GM23338 (cell line): Measurements from ENCODE around the gene DACH1. TPM values are rescaled to one million over a fixed set of nuclear protein-coding genes. Genes with fewer than 3 reads are reported as not detected.

Experiments
- ATAC-seq: fragments of 200-7000 bp; cut with Tn5 transposase; 3 replicates; pipeline ENCODE4 v1.9.1; 2020
- DNase-seq: peaks from one replicate; pipeline ENCODE4 v3.0.0-alpha.2; 2015; ENCODE audit warnings: low spot score
- H2AFZ ChIP-seq: fragments of 200-600 bp; sonication (generic); 2 replicates; pipeline ENCODE4 v1.8.0; 2016; ENCODE audit warnings: antibody characterized with exemption, mild to moderate bottlenecking, moderate library complexity
- H3F3A ChIP-seq: fragments of 200-600 bp; sonication (generic); replicated peaks from 2 replicates; pipeline ENCODE4 v1.8.0; 2017; ENCODE audit warnings: antibody characterized with exemption, mixed run types, low read depth
- H3K27ac ChIP-seq: fragments of 200-600 bp; sonication (generic); 2 replicates; pipeline ENCODE4 v1.6.1; 2016; ENCODE audit warnings: low read depth
- H3K27me3 ChIP-seq: fragments of 200-600 bp; sonication (generic); 2 replicates; pipeline ENCODE4 v1.8.0; 2016; ENCODE audit warnings: mild to moderate bottlenecking, mixed run types, moderate library complexity; ENCODE audit not compliant: insufficient read depth
- H3K36me3 ChIP-seq: fragments of 200-600 bp; sonication (generic); 2 replicates; pipeline ENCODE4 v1.8.0; 2016; ENCODE audit warnings: mild to moderate bottlenecking; ENCODE audit not compliant: insufficient read depth
- H3K4me1 ChIP-seq: fragments of 200-600 bp; sonication (generic); 2 replicates; pipeline ENCODE4 v1.8.0; 2016; ENCODE audit warnings: mild to moderate bottlenecking, moderate library complexity; ENCODE audit not compliant: insufficient read depth
- H3K4me2 ChIP-seq: fragments of 200-600 bp; sonication (generic); 2 replicates; pipeline ENCODE4 v1.7.1; 2017; ENCODE audit warnings: mixed run types
- H3K4me3 ChIP-seq: fragments of 200-600 bp; sonication (generic); 2 replicates; pipeline ENCODE4 v1.6.1; 2016; ENCODE audit warnings: mixed run types
- H3K79me2 ChIP-seq: fragments of 200-600 bp; sonication (generic); replicated peaks from 2 replicates; pipeline ENCODE4 v1.8.0; 2017; ENCODE audit warnings: mild to moderate bottlenecking; ENCODE audit not compliant: insufficient read depth
- H3K9me2 ChIP-seq: fragments of 200-600 bp; sonication (generic); 2 replicates; pipeline ENCODE4 v1.8.0; 2017; ENCODE audit not compliant: insufficient read depth
- H4K20me1 ChIP-seq: fragments of 200-600 bp; sonication (generic); replicated peaks from 2 replicates; pipeline ENCODE4 v1.8.0; 2017; ENCODE audit warnings: mild to moderate bottlenecking; ENCODE audit not compliant: insufficient read depth
- H3K27ac Mint-ChIP-seq: 2 replicates; pipeline ENCODE4 v1.8.0; 2020; ENCODE audit warnings: inconsistent platforms, mild to moderate bottlenecking, moderate library complexity, mixed read lengths
- H3K27me3 Mint-ChIP-seq: 3 replicates; pipeline ENCODE4 v1.8.0; 2022; ENCODE audit warnings: low read depth, mild to moderate bottlenecking, moderate library complexity, mixed read lengths, inconsistent platforms; ENCODE audit not compliant: insufficient read depth, poor library complexity
- H3K36me3 Mint-ChIP-seq: 3 replicates; pipeline ENCODE4 v1.8.0; 2021; ENCODE audit warnings: low read depth, mild to moderate bottlenecking, inconsistent platforms, moderate library complexity, mixed read lengths
- H3K4me1 Mint-ChIP-seq: 3 replicates; pipeline ENCODE4 v1.8.0; 2020; ENCODE audit warnings: mild to moderate bottlenecking, inconsistent platforms, mixed read lengths
- H3K4me3 Mint-ChIP-seq: 3 replicates; pipeline ENCODE4 v1.8.0; 2021; ENCODE audit warnings: moderate library complexity, mild to moderate bottlenecking, inconsistent platforms, mixed read lengths
- H3K9me3 Mint-ChIP-seq: 3 replicates; pipeline ENCODE4 v1.8.0; 2020; ENCODE audit warnings: moderate library complexity, mild to moderate bottlenecking, inconsistent platforms, mixed read lengths
- CREB1 ChIP-seq: fragments of 250-450 bp; sonication (Bioruptor Pico); IDR thresholded peaks from 2 replicates; pipeline ENCODE4 v1.5.0; 2020; ENCODE audit warnings: low read depth, mild to moderate bottlenecking, moderate library complexity
- CTCF ChIP-seq, 2 experiments: fragments of 200-600 bp in 1 of 2; sonication (generic) in 1 of 2; conservative IDR thresholded peaks; 2 replicates each; pipeline versions ENCODE4 v1.5.1 to v1.6.1; 2016 to 2017; ENCODE audit warnings: antibody characterized with exemption in 2 of 2, low read depth in 2 of 2, mild to moderate bottlenecking in 2 of 2, moderate library complexity in 1 of 2
- EZH2 ChIP-seq: fragments of 200-600 bp; sonication (generic); IDR thresholded peaks from one replicate; pipeline ENCODE4 v1.8.0; 2017; ENCODE audit warnings: antibody characterized with exemption, mild to moderate bottlenecking, low read depth; ENCODE audit not compliant: unreplicated experiment
- EZH2phosphoT487 ChIP-seq: fragments of 200-600 bp; sonication (generic); IDR thresholded peaks from one replicate; pipeline ENCODE4 v1.8.1; 2018; ENCODE audit warnings: antibody characterized with exemption; ENCODE audit not compliant: unreplicated experiment
- JUNB ChIP-seq: IDR thresholded peaks from one replicate; pipeline ENCODE4 v1.6.1; 2016; ENCODE audit warnings: antibody characterized with exemption; ENCODE audit not compliant: unreplicated experiment
- NANOG ChIP-seq: IDR thresholded peaks from 2 replicates; pipeline ENCODE4 v1.6.1; 2016; ENCODE audit warnings: antibody characterized with exemption, borderline replicate concordance
- POLR2AphosphoS5 ChIP-seq: IDR thresholded peaks from 2 replicates; pipeline ENCODE4 v1.6.1; 2016; ENCODE audit warnings: antibody characterized with exemption, low read depth
- REST ChIP-seq: IDR thresholded peaks from one replicate; pipeline ENCODE4 v1.6.1; 2018; ENCODE audit warnings: antibody characterized with exemption; ENCODE audit not compliant: unreplicated experiment
- STAT1 ChIP-seq: IDR thresholded peaks from one replicate; pipeline ENCODE4 v1.6.1; 2016; ENCODE audit warnings: antibody characterized with exemption; ENCODE audit not compliant: unreplicated experiment
- ZNF114 ChIP-seq: fragments of 250-450 bp; sonication (Bioruptor Pico); IDR thresholded peaks from 2 replicates; pipeline ENCODE4 v1.5.0; 2020; ENCODE audit warnings: mild to moderate bottlenecking, moderate library complexity
- ZNF331 ChIP-seq: fragments of 250-450 bp; sonication (Bioruptor Pico); IDR thresholded peaks from 2 replicates; pipeline ENCODE4 v1.5.0; 2020; ENCODE audit warnings: low read depth, mild to moderate bottlenecking, moderate library complexity
- ZNF462 ChIP-seq: fragments of 250-450 bp; sonication (Bioruptor Pico); IDR thresholded peaks from 2 replicates; pipeline ENCODE4 v1.5.0; 2020; ENCODE audit warnings: mild to moderate bottlenecking, moderate library complexity
- polyA plus RNA-seq: library from polyadenylated mRNA; unstranded; fragments of >200 nt; fragmentation: Nextera tagmentation; extraction: Ambion mirVana; gene quantifications from 2 replicates; pipeline ENCODE4 v1.2.1, GENCODE V29; 2016
- total RNA-seq: library from RNA; depleted of rRNA; stranded (reverse); fragments of >200 nt; shearing (Covaris generic); gene quantifications from 2 replicates; pipeline ENCODE4 v1.2.3, GENCODE V29; 2014
- TF ChIP-seq, protein P1 (sequence below): IDR thresholded peaks from 2 replicates; pipeline ENCODE4 v1.6.1; 2016; ENCODE audit warnings: antibody characterized with exemption

The DACH1 gene
- total and polyA plus RNA-seq, 2 experiments from 2014 or later, result 0.45 to 0.57 TPM

GRCh38 chr13:71524245-71524612 lies 342.8 kb downstream of the DACH1 start:
- H4K20me1 ChIP-seq, result no peaks in the 10 kb centered on the region
- Mint-ChIP-seq H3K4me1 (peaks cover 18% of the 10 kb centered on the region; the same call in 2 of the 3 replicates), H3K27ac (no peak overlapping the region; the same call in 1 of the 2 replicates), H3K27me3 (no peaks in the 10 kb centered on the region), H3K9me3 (no peaks in the 10 kb centered on the region), H3K4me3 (no peak overlapping the region), H3K36me3 (no peaks in the 10 kb centered on the region)
- H3K4me1 ChIP-seq, result peaks cover 5% of the 10 kb centered on the region; the same call in 1 of the 2 replicates
- no peak overlapping the region for H3K27ac ChIP-seq
- H3K4me3 ChIP-seq, result no peak overlapping the region
- no peaks in the 10 kb centered on the region for H3F3A ChIP-seq
- H3K9me2 ChIP-seq, result no peaks in the 10 kb centered on the region
- H3K36me3 ChIP-seq, result no peaks in the 10 kb centered on the region
- H2AFZ ChIP-seq, result no peak overlapping the region
- no peak overlapping the region for H3K4me2 ChIP-seq
- no peak for ATAC-seq
- DNase-seq, result no peak
- TF ChIP-seq EZH2 (no peak), POLR2AphosphoS5 (no peak), CREB1 (no peak), ZNF331 (CRISPR knock-in tag) (no peak), EZH2phosphoT487 (no peak), REST (no peak), JUNB (no peak), NANOG (no peak), ZNF114 (no peak), CTCF (conservative IDR thresholded peaks at IDR 0.05; ENCODE audit: low read depth in 2 of 2) (no peak), ZNF462 (CRISPR knock-in tag) (no peak), STAT1 (no peak)
- TF ChIP-seq, protein P1, sequence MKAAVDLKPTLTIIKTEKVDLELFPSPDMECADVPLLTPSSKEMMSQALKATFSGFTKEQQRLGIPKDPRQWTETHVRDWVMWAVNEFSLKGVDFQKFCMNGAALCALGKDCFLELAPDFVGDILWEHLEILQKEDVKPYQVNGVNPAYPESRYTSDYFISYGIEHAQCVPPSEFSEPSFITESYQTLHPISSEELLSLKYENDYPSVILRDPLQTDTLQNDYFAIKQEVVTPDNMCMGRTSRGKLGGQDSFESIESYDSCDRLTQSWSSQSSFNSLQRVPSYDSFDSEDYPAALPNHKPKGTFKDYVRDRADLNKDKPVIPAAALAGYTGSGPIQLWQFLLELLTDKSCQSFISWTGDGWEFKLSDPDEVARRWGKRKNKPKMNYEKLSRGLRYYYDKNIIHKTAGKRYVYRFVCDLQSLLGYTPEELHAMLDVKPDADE, result no peak
- no peaks in the 10 kb centered on the region for H3K27me3 ChIP-seq
- H3K79me2 ChIP-seq, result no peaks in the 10 kb centered on the region
